ENCODE measurements around the gene NUP58. TPM values are rescaled to one million over a fixed set of nuclear protein-coding genes. Genes with fewer than 3 reads are reported as not detected.
"Not testable (repeated sequence)": the region's sequence is repeated elsewhere in the genome, so short reads cannot be mapped to it uniquely, and the experiment has no call there.

NUP58 gene
- total RNA-seq, 1 donor: 96.3 TPM

GRCh38 chr13:25295701-25296100, 5.7 kb upstream of the NUP58 start:
- no peak for DNase-seq (ENCODE audit: low read depth)
- no peak overlapping the region for H3K4me3 ChIP-seq (ENCODE audit: low read depth, low read length)
- TF ChIP-seq CTCF (IDR thresholded peaks at IDR 0.05; ENCODE audit: insufficient read depth, low read depth, low read length): no peak

- DNase-seq (ENCODE audit: low read depth): no peak
- peak overlapping the region; percentile 87 for H3K4me3 ChIP-seq (ENCODE audit: low read depth, low read length)
- no peak for TF ChIP-seq CTCF (IDR thresholded peaks at IDR 0.05; ENCODE audit: insufficient read depth, low read depth, low read length)
Measured at GRCh38 chr13:25300861-25301346, 521 bp upstream of the NUP58 start.

- TF ChIP-seq CTCF (IDR thresholded peaks at IDR 0.05; ENCODE audit: insufficient read depth, low read depth, low read length): no peak
- DNase-seq (ENCODE audit: low read depth): peak; percentile 52
- H3K4me3 ChIP-seq (ENCODE audit: low read depth, low read length): peak overlapping the region; percentile 87
Measured at GRCh38 chr13:25302121-25302520, 696 bp downstream of the NUP58 start.

GRCh38 chr13:25306671-25307464, 5.4 kb downstream of the NUP58 start:
- DNase-seq (ENCODE audit: low read depth): no peak
- no peak overlapping the region for H3K4me3 ChIP-seq (ENCODE audit: low read depth, low read length)
- no peak for TF ChIP-seq CTCF (IDR thresholded peaks at IDR 0.05; ENCODE audit: insufficient read depth, low read depth, low read length)

GRCh38 chr13:25310891-25311290, 9.5 kb downstream of the NUP58 start:
- no peak overlapping the region for H3K4me3 ChIP-seq (ENCODE audit: low read depth, low read length)
- TF ChIP-seq CTCF (IDR thresholded peaks at IDR 0.05; ENCODE audit: insufficient read depth, low read depth, low read length): no peak
- no peak for DNase-seq (ENCODE audit: low read depth)

- H3K4me3 ChIP-seq (ENCODE audit: low read depth, low read length): not testable (repeated sequence)
- DNase-seq (ENCODE audit: low read depth): peak; percentile 86
Measured at GRCh38 chr13:25318946-25319345, 17.5 kb downstream of the NUP58 start.

GRCh38 chr13:25319771-25320170, 18.3 kb downstream of the NUP58 start:
- no peak overlapping the region for H3K4me3 ChIP-seq (ENCODE audit: low read depth, low read length)
- no peak for TF ChIP-seq CTCF (IDR thresholded peaks at IDR 0.05; ENCODE audit: insufficient read depth, low read depth, low read length)
- DNase-seq (ENCODE audit: low read depth): peak; percentile 75

All from fibroblast of villous mesenchyme (primary cell).